SK-N-SH (cell line): ENCODE measurements around the gene UBE2E3. TPM values are rescaled to one million over a fixed set of nuclear protein-coding genes. Genes with fewer than 3 reads are reported as not detected.
"Not testable (repeated sequence)": the region's sequence is repeated elsewhere in the genome, so short reads cannot be mapped to it uniquely, and the experiment has no call there.

ENCODE experiments used
- CTCF ChIA-PET: fragments of 300-600, 350-600 bp; formaldehyde crosslinking; extraction: SDS; loops from one replicate; lab custom pipeline; 2021; lab: Yijun Ruan, JAX
- POLR2A ChIA-PET: fragments of 350-600 bp; sonication (Branson Sonifier 250); formaldehyde crosslinking; extraction: SDS; loops from one replicate; lab custom pipeline; 2020; ENCODE audit warnings: antibody characterized with exemption, inconsistent platforms; lab: Yijun Ruan, JAX
- DNase-seq: peaks from one replicate; pipeline ENCODE4 v3.0.0; 2012
- H2AFZ ChIP-seq: fragments of 200-600 bp; sonication (generic); 2 replicates; pipeline ENCODE4 v1.8.1; 2016; ENCODE audit warnings: antibody characterized with exemption, mild to moderate bottlenecking, low read depth
- H3F3A ChIP-seq: fragments of 200-600 bp; sonication (generic); replicated peaks from 2 replicates; pipeline ENCODE3; 2016; ENCODE audit warnings: antibody characterized with exemption, mild to moderate bottlenecking; ENCODE audit not compliant: insufficient read depth
- H3K27ac ChIP-seq, 2 experiments: fragments of 200-500 bp in 1 of 2; fragments of 200-600 bp in 1 of 2; sonication (Bioruptor generic) in 1 of 2; sonication (generic), shearing (Covaris generic) in 1 of 2; 2 replicates each; pipeline versions ENCODE4 v1.5.1 to v1.6.1; 2014 to 2016; ENCODE audit warnings: low read depth in 2 of 2, inconsistent platforms in 1 of 2, low read length in 1 of 2, mild to moderate bottlenecking in 1 of 2, mixed read lengths in 1 of 2
- H3K27me3 ChIP-seq: fragments of 200-600 bp; sonication (generic), shearing (Covaris generic); 2 replicates; pipeline ENCODE4 v1.6.1; 2016; ENCODE audit warnings: mixed run types; ENCODE audit not compliant: insufficient read depth
- H3K36me3 ChIP-seq, 2 experiments: fragments of 200-500 bp in 1 of 2; fragments of 200-600 bp in 1 of 2; sonication (Bioruptor generic) in 1 of 2; sonication (generic) in 1 of 2; replicated peaks in 1 of 2; 2 replicates each; pipeline versions ENCODE3 to v1.5.1; 2014 to 2016; ENCODE audit warnings: low read length in 1 of 2, mild to moderate bottlenecking in 1 of 2; ENCODE audit not compliant: insufficient read depth in 2 of 2, control insufficient read depth in 1 of 2
- H3K4me1 ChIP-seq, 2 experiments: fragments of 200-500 bp in 1 of 2; fragments of 200-600 bp in 1 of 2; sonication (Bioruptor generic) in 1 of 2; sonication (generic), shearing (Covaris generic) in 1 of 2; 2 replicates each; pipeline versions ENCODE4 v1.5.1 to v1.6.1; 2014 to 2016; ENCODE audit warnings: low read depth in 1 of 2, low read length in 1 of 2, mixed run types in 1 of 2; ENCODE audit not compliant: insufficient read depth in 2 of 2, control insufficient read depth in 1 of 2
- H3K4me2 ChIP-seq: fragments of 200-600 bp; sonication (generic), shearing (Covaris generic); 2 replicates; pipeline ENCODE4 v1.6.1; 2017; ENCODE audit warnings: mixed run types
- H3K4me3 ChIP-seq, 2 experiments: fragments of 200-500 bp in 1 of 2; fragments of 200-600 bp in 1 of 2; sonication (Bioruptor generic) in 1 of 2; sonication (generic), shearing (Covaris generic) in 1 of 2; 2 replicates each; pipeline versions ENCODE4 v1.5.1 to v1.8.1; 2014 to 2016; ENCODE audit warnings: low read depth in 2 of 2, inconsistent platforms in 1 of 2, low read length in 1 of 2, mild to moderate bottlenecking in 1 of 2, mixed read lengths in 1 of 2, moderate library complexity in 1 of 2
- H3K79me2 ChIP-seq: fragments of 200-600 bp; sonication (generic); 2 replicates; pipeline ENCODE4 v1.8.1; 2017; ENCODE audit warnings: mild to moderate bottlenecking; ENCODE audit not compliant: insufficient read depth
- H3K9ac ChIP-seq: fragments of 200-600 bp; sonication (generic); 2 replicates; pipeline ENCODE4 v1.6.1; 2017; ENCODE audit warnings: mixed run types
- H3K9me2 ChIP-seq: fragments of 200-600 bp; sonication (generic); 2 replicates; pipeline ENCODE4 v1.6.1; 2017; ENCODE audit warnings: mixed run types
- H3K9me3 ChIP-seq: fragments of 200-600 bp; sonication (generic); 2 replicates; pipeline ENCODE4 v1.6.1; 2017; ENCODE audit warnings: mixed run types, mild to moderate bottlenecking, moderate library complexity
- H4K20me1 ChIP-seq: fragments of 200-600 bp; sonication (generic); 2 replicates; pipeline ENCODE4 v1.6.1; 2017; ENCODE audit warnings: mild to moderate bottlenecking, mixed run types; ENCODE audit not compliant: insufficient read depth
- EP300 ChIP-seq, 2 experiments: IDR thresholded peaks; 2 replicates each; pipeline versions ENCODE4 v1.4.0 to v1.6.1; 2012; ENCODE audit warnings: borderline replicate concordance in 1 of 2, low read depth in 1 of 2, low read length in 1 of 2
- GABPA ChIP-seq: IDR thresholded peaks from 2 replicates; pipeline ENCODE4 v1.4.0; 2012; ENCODE audit warnings: low read depth, mild to moderate bottlenecking
- JUND ChIP-seq: IDR thresholded peaks from 2 replicates; pipeline ENCODE4 v1.4.0; 2012
- MEF2A ChIP-seq: IDR thresholded peaks from 2 replicates; pipeline ENCODE4 v1.4.0; 2012; ENCODE audit warnings: low read depth, borderline replicate concordance
- NFIC ChIP-seq: IDR thresholded peaks from 2 replicates; pipeline ENCODE4 v1.4.0; 2012; ENCODE audit warnings: borderline replicate concordance
- NRF1 ChIP-seq: IDR thresholded peaks from 2 replicates; pipeline ENCODE4 v1.6.1; 2012; ENCODE audit warnings: low read depth, mild to moderate bottlenecking, low read length
- RCOR1 ChIP-seq: fragments of 150-350 bp; IDR thresholded peaks from 2 replicates; pipeline ENCODE4 v1.6.1; 2017; ENCODE audit warnings: antibody characterized with exemption, low read length
- RXRA ChIP-seq: IDR thresholded peaks from 2 replicates; pipeline ENCODE4 v1.4.0; 2012; ENCODE audit warnings: low read depth, mild to moderate bottlenecking, borderline replicate concordance
- SIN3A ChIP-seq: IDR thresholded peaks from 2 replicates; pipeline ENCODE4 v1.6.1; 2012; ENCODE audit warnings: low read depth, mild to moderate bottlenecking, low read length, moderate library complexity, borderline replicate concordance
- SMC3 ChIP-seq: IDR thresholded peaks from 2 replicates; pipeline ENCODE4 v1.6.1; 2012; ENCODE audit warnings: low read depth, low read length, improper control_type of control experiment
- TAF1 ChIP-seq: IDR thresholded peaks from 2 replicates; pipeline ENCODE4 v1.6.1; 2012; ENCODE audit warnings: low read depth, mild to moderate bottlenecking, low read length, moderate library complexity, borderline replicate concordance
- TCF12 ChIP-seq: IDR thresholded peaks from 2 replicates; pipeline ENCODE4 v1.4.0; 2012
- YY1 ChIP-seq: IDR thresholded peaks from 2 replicates; pipeline ENCODE4 v1.4.0; 2012; ENCODE audit warnings: low read depth, mild to moderate bottlenecking
- ZBTB33 ChIP-seq: IDR thresholded peaks from 2 replicates; pipeline ENCODE4 v1.4.0; 2012; ENCODE audit warnings: low read depth, borderline replicate concordance
- WGBS: methylation state at CpG from one replicate; pipeline ENCODE4 v1.1.6; 2017; ENCODE audit warnings: low lambda C conversion rate; 5-methylcytosine and 5-hydroxymethylcytosine counted together
- polyA plus RNA-seq, 3 experiments: library from polyadenylated mRNA; depleted of rRNA; stranded (reverse); fragments of >200 nt; gene quantifications; 2 replicates each; pipeline ENCODE4 v1.2.3, GENCODE V29; 2012
- TF ChIP-seq, protein P1 (sequence below): fragments of 200-600 bp; sonication (generic); IDR thresholded peaks from 2 replicates; pipeline ENCODE4 v1.6.1; 2017; ENCODE audit warnings: antibody characterized with exemption, mild to moderate bottlenecking, moderate library complexity
- TF ChIP-seq, protein P2 (sequence below): fragments of 150-350 bp; IDR thresholded peaks from 2 replicates; pipeline ENCODE4 v1.6.1; 2017; ENCODE audit warnings: antibody characterized with exemption, low read length, low read depth, borderline replicate concordance

The UBE2E3 gene
- polyA plus RNA-seq, 1 of the 3 experiments (the other 2 are of a cell fraction): 62.9 TPM

GRCh38 chr2:181038796-181039195 is 58.4 kb downstream of the UBE2E3 start:
- POLR2A ChIA-PET: no interaction called here
- Histone ChIP-seq H3K27ac (no peak overlapping the region), H3K4me3 (no peak overlapping the region), H3K9me2 (no peaks in the 10 kb centered on the region), H3K79me2 (peaks cover 50% of the 10 kb centered on the region), H4K20me1 (0 out of 2 replicates have a peak, but pooled peaks cover 10% of the 10 kb centered on the region), H3K4me2 (no peak overlapping the region), H2AFZ (no peak overlapping the region), H3K9ac (no peak overlapping the region), H3K36me3 (no peaks in the 10 kb centered on the region), H3K9me3 (no peaks in the 10 kb centered on the region), H3K4me1 (peaks cover 0 to 3% of the 10 kb centered on the region in 2 experiments; a peak in 3 of 4 replicates), H3K27me3 (no peaks in the 10 kb centered on the region)
- CTCF ChIA-PET: interaction anchor here (1.1 kb wide), 1 partner anchor 15 kb away, joined by 3 read pairs; no protein-coding TSS in a partner anchor
- no peak for DNase-seq
- WGBS: 94% methylated on average over 4 of the region's 4 CpGs
- TF ChIP-seq SMC3: no peak
- TF ChIP-seq, protein P1, sequence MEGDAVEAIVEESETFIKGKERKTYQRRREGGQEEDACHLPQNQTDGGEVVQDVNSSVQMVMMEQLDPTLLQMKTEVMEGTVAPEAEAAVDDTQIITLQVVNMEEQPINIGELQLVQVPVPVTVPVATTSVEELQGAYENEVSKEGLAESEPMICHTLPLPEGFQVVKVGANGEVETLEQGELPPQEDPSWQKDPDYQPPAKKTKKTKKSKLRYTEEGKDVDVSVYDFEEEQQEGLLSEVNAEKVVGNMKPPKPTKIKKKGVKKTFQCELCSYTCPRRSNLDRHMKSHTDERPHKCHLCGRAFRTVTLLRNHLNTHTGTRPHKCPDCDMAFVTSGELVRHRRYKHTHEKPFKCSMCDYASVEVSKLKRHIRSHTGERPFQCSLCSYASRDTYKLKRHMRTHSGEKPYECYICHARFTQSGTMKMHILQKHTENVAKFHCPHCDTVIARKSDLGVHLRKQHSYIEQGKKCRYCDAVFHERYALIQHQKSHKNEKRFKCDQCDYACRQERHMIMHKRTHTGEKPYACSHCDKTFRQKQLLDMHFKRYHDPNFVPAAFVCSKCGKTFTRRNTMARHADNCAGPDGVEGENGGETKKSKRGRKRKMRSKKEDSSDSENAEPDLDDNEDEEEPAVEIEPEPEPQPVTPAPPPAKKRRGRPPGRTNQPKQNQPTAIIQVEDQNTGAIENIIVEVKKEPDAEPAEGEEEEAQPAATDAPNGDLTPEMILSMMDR: no peak
- no peak for TF ChIP-seq MEF2A
- no peak for TF ChIP-seq RXRA
- TF ChIP-seq NRF1: no peak
- TF ChIP-seq EP300 (IDR thresholded peaks at IDR 0.05; ENCODE audit: borderline replicate concordance in 1 of 2, low read depth in 1 of 2, low read length in 1 of 2): no peak
- no peak for TF ChIP-seq JUND
- TF ChIP-seq TAF1: no peak
- no peak for TF ChIP-seq ZBTB33
- no peak for TF ChIP-seq YY1
- TF ChIP-seq, protein P2, sequence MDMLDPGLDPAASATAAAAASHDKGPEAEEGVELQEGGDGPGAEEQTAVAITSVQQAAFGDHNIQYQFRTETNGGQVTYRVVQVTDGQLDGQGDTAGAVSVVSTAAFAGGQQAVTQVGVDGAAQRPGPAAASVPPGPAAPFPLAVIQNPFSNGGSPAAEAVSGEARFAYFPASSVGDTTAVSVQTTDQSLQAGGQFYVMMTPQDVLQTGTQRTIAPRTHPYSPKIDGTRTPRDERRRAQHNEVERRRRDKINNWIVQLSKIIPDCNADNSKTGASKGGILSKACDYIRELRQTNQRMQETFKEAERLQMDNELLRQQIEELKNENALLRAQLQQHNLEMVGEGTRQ: no peak
- no peak for TF ChIP-seq SIN3A
- no peak for TF ChIP-seq RCOR1
- no peak for TF ChIP-seq NFIC
- TF ChIP-seq GABPA: no peak
- TF ChIP-seq TCF12: no peak
- TF ChIP-seq, all 33 proteins: peak for 0
- no peaks in the 10 kb centered on the region for H3F3A ChIP-seq

- CTCF ChIA-PET: interaction anchor here (1.3 to 2.0 kb wide), 2 partner anchors 18 to 64 kb away, joined by 4 read pairs; no protein-coding TSS in a partner anchor
- H3K4me3 ChIP-seq, H3K4me1 ChIP-seq, H3K9me2 ChIP-seq, H3K27me3 ChIP-seq, POLR2A ChIA-PET, H3F3A ChIP-seq, H2AFZ ChIP-seq, H3K9ac ChIP-seq, H3K27ac ChIP-seq, H3K36me3 ChIP-seq, H3K9me3 ChIP-seq, DNase-seq, H3K4me2 ChIP-seq: not testable (repeated sequence)
- Histone ChIP-seq H4K20me1 (peaks cover 14% of the 10 kb centered on the region; the same call in 1 of the 2 replicates), H3K79me2 (peaks cover 48% of the 10 kb centered on the region)
- 96% methylated on average over 11 of the region's 11 CpGs for WGBS
These were observed 60.4 kb downstream of the UBE2E3 start for GRCh38 chr2:181040839-181041238.
